Measurements from ENCODE around the gene TMEM175. TPM values are rescaled to one million over a fixed set of nuclear protein-coding genes. Genes with fewer than 3 reads are reported as not detected.

The TMEM175 gene
- total RNA-seq, 2 donors from 2014 or later: 40.2 to 65.3 TPM

GRCh38 chr4:952881-953573, 20.8 kb downstream of the TMEM175 start:
- H3K36me3 ChIP-seq (replicated peaks in 1 of 2; ENCODE audit: insufficient read depth in 1 of 2, low read depth in 2 of 2): no peaks in the 10 kb centered on the region
- ATAC-seq: no peak
- 95% methylated on average over 21 to 27 of the region's 28 CpGs for WGBS, 2 donors

GRCh38 chr4:953574-953915, 21.3 kb downstream of the TMEM175 start:
- peaks cover 3% of the 10 kb centered on the region for H3K4me1 ChIP-seq
- H3K4me3 ChIP-seq: no peak overlapping the region
- no peak overlapping the region for H3K27ac ChIP-seq
- no peaks in the 10 kb centered on the region for H3K36me3 ChIP-seq (replicated peaks in 1 of 2; ENCODE audit: insufficient read depth in 1 of 2, low read depth in 2 of 2)
- no peaks in the 10 kb centered on the region for H3K9me3 ChIP-seq
- intact Hi-C loops (cut with DNase I): no loop called here
- peak in 1 of 4 donors; percentile 7 for DNase-seq
- TF ChIP-seq, protein P1, sequence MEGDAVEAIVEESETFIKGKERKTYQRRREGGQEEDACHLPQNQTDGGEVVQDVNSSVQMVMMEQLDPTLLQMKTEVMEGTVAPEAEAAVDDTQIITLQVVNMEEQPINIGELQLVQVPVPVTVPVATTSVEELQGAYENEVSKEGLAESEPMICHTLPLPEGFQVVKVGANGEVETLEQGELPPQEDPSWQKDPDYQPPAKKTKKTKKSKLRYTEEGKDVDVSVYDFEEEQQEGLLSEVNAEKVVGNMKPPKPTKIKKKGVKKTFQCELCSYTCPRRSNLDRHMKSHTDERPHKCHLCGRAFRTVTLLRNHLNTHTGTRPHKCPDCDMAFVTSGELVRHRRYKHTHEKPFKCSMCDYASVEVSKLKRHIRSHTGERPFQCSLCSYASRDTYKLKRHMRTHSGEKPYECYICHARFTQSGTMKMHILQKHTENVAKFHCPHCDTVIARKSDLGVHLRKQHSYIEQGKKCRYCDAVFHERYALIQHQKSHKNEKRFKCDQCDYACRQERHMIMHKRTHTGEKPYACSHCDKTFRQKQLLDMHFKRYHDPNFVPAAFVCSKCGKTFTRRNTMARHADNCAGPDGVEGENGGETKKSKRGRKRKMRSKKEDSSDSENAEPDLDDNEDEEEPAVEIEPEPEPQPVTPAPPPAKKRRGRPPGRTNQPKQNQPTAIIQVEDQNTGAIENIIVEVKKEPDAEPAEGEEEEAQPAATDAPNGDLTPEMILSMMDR (IDR thresholded peaks at IDR 0.05): no peak
- no peak for TF ChIP-seq POLR2A (IDR thresholded peaks at IDR 0.05)
- H3K27me3 ChIP-seq: no peaks in the 10 kb centered on the region
- 94 to 96% methylated on average over 10 to 13 of the region's 13 CpGs for WGBS, 2 donors
- ATAC-seq: no peak

More at GRCh38 chr4:952881-953573, 20.8 kb downstream of the TMEM175 start:
- TF ChIP-seq POLR2A (IDR thresholded peaks at IDR 0.05): no peak
- TF ChIP-seq, protein P1 (IDR thresholded peaks at IDR 0.05): no peak
- intact Hi-C loops (cut with DNase I): no loop called here
- no peak overlapping the region for H3K4me3 ChIP-seq
- no peaks in the 10 kb centered on the region for H3K9me3 ChIP-seq
- no peaks in the 10 kb centered on the region for H3K27me3 ChIP-seq
- peak in 1 of 4 donors; percentile 8 for DNase-seq
- peaks cover 9% of the 10 kb centered on the region for H3K4me1 ChIP-seq
- H3K27ac ChIP-seq: no peak overlapping the region

GRCh38 chr4:954211-955020, 22.2 kb downstream of the TMEM175 start:
- TF ChIP-seq POLR2A (IDR thresholded peaks at IDR 0.05): no peak
- TF ChIP-seq, protein P1 (IDR thresholded peaks at IDR 0.05): no peak
- Histone ChIP-seq H3K4me1 (no peaks in the 10 kb centered on the region), H3K27me3 (no peaks in the 10 kb centered on the region), H3K36me3 (replicated peaks in 1 of 2; ENCODE audit: insufficient read depth in 1 of 2, low read depth in 2 of 2) (no peaks in the 10 kb centered on the region), H3K4me3 (no peak overlapping the region), H3K27ac (no peak overlapping the region), H3K9me3 (no peaks in the 10 kb centered on the region)
- intact Hi-C loops (cut with DNase I): no loop called here
- DNase-seq (no peak), ATAC-seq (no peak)
- 93 to 95% methylated on average over 17 of the region's 17 CpGs for WGBS, 2 donors

DNA sequence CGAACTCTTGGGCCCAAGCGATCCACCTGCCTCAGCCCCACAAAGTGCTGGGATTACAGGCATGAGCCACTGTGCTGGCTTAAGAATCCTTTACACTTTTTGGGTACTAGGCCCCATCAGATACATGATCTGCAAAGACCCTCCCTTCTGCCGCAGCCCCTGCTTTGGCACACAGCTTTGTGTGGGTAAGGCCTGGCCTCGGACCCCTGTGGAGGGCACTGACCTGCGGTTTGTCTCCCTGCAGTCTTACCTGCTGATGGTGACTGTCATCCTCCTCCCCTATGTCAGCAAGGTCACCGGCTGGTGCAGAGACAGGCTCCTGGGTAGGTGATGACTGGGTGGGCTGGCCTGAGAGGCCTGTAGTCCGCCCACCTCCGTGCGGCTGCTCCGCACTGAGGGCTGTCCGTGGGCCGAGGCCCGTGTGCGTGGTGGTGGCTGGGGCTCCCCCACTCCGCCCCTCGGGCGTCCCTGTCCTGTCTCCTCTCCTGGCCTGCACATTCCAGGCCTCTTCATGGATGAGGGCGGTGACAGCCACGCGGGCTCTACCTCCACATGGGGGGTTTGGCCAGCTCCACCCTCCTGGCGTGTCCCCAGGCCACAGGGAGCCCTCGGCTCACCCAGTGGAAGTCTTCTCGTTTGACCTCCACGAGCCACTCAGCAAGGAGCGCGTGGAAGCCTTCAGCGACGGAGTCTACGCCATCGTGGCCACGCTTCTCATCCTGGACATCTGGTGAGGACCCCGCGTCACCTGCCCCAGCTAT, 23.1 kb downstream of the TMEM175 start:
- intact Hi-C loops (cut with DNase I): no loop called here
- Histone ChIP-seq H3K27me3 (no peaks in the 10 kb centered on the region), H3K9me3 (no peaks in the 10 kb centered on the region), H3K4me1 (no peaks in the 10 kb centered on the region), H3K36me3 (replicated peaks in 1 of 2; ENCODE audit: insufficient read depth in 1 of 2, low read depth in 2 of 2) (no peaks in the 10 kb centered on the region), H3K27ac (no peak overlapping the region), H3K4me3 (no peak overlapping the region)
- DNase-seq (peak in 1 of 4 donors; percentile 7), ATAC-seq (no peak)
- TF ChIP-seq, protein P1 (IDR thresholded peaks at IDR 0.05): no peak
- no peak for TF ChIP-seq POLR2A (IDR thresholded peaks at IDR 0.05)
- WGBS, 2 donors: 95 to 97% methylated on average over 23 to 28 of the region's 33 CpGs

All from body of pancreas (tissue), 4 donors.